Measurements from ENCODE around the gene RASAL2.

DNA sequence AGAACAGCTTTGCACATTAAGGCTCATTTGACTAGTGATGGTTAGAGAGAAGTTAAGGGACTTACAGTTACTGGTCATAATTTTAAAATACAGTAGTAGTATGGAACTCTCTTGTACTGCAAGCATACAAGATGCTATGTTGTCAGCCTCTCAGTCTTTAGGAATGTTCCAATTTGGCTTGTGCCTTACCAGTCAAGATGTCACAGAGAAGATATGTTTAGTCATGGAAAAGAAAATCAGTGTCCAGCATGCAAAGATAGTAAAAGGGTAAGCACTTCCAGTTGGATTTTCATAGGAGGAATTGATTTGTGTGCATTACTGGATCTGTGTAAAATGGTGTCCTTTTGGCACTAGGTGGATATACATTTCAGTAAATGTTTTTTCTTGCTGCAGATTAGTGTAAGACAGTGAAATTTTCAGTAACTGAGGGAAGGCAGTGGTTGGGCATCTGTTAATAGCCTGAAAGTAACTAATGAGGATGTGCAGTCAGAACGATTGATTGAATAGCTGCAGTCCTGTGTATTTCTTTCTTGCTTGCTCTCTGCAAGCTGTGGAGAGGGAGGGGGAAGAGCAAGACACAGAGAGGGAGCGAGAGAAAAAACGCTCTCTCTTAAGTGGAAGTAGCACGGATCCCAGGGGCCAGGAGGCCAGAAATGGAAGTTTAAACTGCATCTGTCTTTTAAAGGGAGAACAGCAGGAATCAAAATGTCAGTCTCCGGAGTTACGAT is 294.7 kb downstream of the RASAL2 start:
- TF ChIP-seq, protein P1, sequence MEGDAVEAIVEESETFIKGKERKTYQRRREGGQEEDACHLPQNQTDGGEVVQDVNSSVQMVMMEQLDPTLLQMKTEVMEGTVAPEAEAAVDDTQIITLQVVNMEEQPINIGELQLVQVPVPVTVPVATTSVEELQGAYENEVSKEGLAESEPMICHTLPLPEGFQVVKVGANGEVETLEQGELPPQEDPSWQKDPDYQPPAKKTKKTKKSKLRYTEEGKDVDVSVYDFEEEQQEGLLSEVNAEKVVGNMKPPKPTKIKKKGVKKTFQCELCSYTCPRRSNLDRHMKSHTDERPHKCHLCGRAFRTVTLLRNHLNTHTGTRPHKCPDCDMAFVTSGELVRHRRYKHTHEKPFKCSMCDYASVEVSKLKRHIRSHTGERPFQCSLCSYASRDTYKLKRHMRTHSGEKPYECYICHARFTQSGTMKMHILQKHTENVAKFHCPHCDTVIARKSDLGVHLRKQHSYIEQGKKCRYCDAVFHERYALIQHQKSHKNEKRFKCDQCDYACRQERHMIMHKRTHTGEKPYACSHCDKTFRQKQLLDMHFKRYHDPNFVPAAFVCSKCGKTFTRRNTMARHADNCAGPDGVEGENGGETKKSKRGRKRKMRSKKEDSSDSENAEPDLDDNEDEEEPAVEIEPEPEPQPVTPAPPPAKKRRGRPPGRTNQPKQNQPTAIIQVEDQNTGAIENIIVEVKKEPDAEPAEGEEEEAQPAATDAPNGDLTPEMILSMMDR (IDR thresholded peaks at IDR 0.05; ENCODE audit: insufficient read depth, low read length, poor library complexity, severe bottlenecking): no peak
- no peak for TF ChIP-seq EZH2phosphoT487 (conservative IDR thresholded peaks at IDR 0.05; ENCODE audit: low read length)
